Retinal pigment epithelial cell (primary cell): ENCODE results near the gene SLC9A4.

Source experiments
- DNase-seq: peaks from one replicate; pipeline ENCODE4 v3.0.0-alpha.2; 2010; ENCODE audit warnings: low read depth
- H3K4me3 ChIP-seq: 2 replicates; pipeline ENCODE4 v1.5.1; 2011; ENCODE audit warnings: mild to moderate bottlenecking, low read length, control low read depth, moderate library complexity
- TF ChIP-seq, protein P1 (sequence below): conservative IDR thresholded peaks from 2 replicates; pipeline ENCODE4 v1.5.1; 2011; ENCODE audit warnings: low read depth, low read length, control low read depth, inconsistent platforms

SLC9A4 gene

DNA sequence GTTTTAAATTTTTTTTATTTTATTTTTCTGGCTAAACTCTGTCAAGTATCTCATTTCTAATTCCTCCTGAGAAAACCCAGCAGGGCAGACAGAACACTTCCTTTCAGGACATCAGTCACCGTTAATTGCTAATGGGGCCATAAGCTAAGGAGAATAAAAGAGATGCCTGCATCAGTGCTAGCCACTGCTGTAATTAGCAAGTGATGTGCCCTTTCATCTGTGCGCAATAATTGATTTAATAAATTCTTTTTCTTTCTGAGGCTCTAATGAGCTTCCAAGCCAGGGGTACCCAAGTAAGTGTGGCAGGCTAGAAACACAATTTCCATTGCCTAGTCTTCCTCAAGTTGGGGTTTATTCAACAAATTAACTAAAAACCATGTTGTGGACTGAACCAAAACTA lies 65.5 kb downstream of the SLC9A4 start:
- H3K4me3 ChIP-seq: no peak overlapping the region
- TF ChIP-seq, protein P1, sequence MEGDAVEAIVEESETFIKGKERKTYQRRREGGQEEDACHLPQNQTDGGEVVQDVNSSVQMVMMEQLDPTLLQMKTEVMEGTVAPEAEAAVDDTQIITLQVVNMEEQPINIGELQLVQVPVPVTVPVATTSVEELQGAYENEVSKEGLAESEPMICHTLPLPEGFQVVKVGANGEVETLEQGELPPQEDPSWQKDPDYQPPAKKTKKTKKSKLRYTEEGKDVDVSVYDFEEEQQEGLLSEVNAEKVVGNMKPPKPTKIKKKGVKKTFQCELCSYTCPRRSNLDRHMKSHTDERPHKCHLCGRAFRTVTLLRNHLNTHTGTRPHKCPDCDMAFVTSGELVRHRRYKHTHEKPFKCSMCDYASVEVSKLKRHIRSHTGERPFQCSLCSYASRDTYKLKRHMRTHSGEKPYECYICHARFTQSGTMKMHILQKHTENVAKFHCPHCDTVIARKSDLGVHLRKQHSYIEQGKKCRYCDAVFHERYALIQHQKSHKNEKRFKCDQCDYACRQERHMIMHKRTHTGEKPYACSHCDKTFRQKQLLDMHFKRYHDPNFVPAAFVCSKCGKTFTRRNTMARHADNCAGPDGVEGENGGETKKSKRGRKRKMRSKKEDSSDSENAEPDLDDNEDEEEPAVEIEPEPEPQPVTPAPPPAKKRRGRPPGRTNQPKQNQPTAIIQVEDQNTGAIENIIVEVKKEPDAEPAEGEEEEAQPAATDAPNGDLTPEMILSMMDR: no peak
- no peak for DNase-seq

DNA sequence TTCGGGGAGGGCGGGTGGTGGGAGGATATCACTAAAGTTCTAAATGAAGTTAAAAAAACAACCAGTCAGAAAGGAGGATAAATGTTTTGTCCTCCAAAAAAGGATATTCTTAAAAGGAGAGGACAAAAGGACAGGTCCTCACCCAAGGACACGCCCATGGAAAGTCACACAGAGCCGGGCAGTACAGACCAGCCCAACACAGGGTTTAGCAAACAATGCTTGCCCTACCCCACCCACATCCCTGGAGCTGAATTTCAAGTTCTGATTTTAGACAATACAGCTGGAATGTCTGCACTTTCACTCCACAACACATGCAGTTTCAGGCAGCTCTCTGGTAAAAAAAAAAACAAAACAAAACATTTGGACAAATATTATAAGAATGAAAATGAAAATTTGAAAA lies 67.9 kb downstream of the SLC9A4 start:
- H3K4me3 ChIP-seq: no peak overlapping the region
- DNase-seq: no peak
- TF ChIP-seq, protein P1: no peak

- DNase-seq: no peak
- TF ChIP-seq, protein P1: no peak
- no peak overlapping the region for H3K4me3 ChIP-seq
Measured at GRCh38 chr2:102544182-102544581, 71.2 kb downstream of the SLC9A4 start.

DNA sequence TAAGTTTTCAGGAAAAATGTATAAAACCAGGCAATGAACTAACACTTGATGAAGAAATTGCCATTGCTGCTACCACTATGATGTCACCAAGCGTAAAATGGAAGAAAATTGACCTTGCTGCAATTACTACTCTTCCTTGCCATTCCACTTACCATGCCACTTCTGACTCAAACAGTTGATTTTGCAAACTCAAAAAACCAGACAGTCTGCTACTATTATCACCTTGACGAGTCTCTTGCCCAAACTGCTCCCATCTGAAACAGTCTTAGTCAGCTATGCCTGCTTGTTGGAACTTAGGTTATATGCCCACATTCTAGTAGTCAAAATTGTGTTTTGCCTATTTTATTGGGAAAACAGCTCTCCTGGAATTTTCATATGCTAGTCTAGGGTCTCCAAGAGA lies 74.4 kb downstream of the SLC9A4 start:
- TF ChIP-seq, protein P1: no peak
- H3K4me3 ChIP-seq: no peak overlapping the region
- no peak for DNase-seq

DNA sequence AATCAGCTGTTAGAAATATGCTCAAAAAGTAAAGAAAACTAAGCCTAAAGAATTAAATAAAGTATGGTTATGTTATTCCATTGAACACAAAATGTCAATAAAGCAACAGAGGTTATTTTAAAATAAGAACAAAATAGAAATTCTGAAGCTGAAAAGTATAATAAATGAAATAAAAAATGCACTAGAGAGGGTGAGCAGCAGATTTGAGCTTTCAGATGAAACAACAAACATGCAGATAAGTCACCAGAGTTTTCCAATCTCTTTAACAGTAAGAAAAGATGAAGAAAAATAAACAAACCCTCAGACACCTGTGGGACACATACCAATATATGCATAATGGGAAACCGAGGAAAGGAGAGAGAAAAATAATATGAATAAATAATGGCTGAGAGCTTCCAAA lies 76.0 kb downstream of the SLC9A4 start:
- no peak overlapping the region for H3K4me3 ChIP-seq
- no peak for DNase-seq
- TF ChIP-seq, protein P1: no peak

DNA sequence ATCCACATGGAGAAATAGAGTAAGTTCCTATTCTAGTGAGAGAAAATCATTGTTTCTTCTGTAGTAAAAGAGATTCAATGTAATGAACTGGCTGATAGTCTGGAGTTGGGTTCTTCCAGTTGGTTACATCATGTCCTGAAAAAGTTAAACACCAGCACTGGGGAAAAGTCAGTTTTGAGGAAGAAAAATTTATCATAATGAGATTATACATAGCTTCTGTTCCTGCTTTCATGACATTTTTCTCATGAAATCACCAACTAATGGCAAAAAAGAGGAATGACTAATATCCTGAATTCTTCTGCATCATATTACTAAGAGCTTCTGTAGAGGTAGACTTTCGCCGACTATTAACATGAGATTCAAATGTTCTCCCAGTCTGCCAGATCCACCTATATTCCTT lies 77.1 kb downstream of the SLC9A4 start:
- H3K4me3 ChIP-seq: no peak overlapping the region
- TF ChIP-seq, protein P1: no peak
- DNase-seq: no peak

DNA sequence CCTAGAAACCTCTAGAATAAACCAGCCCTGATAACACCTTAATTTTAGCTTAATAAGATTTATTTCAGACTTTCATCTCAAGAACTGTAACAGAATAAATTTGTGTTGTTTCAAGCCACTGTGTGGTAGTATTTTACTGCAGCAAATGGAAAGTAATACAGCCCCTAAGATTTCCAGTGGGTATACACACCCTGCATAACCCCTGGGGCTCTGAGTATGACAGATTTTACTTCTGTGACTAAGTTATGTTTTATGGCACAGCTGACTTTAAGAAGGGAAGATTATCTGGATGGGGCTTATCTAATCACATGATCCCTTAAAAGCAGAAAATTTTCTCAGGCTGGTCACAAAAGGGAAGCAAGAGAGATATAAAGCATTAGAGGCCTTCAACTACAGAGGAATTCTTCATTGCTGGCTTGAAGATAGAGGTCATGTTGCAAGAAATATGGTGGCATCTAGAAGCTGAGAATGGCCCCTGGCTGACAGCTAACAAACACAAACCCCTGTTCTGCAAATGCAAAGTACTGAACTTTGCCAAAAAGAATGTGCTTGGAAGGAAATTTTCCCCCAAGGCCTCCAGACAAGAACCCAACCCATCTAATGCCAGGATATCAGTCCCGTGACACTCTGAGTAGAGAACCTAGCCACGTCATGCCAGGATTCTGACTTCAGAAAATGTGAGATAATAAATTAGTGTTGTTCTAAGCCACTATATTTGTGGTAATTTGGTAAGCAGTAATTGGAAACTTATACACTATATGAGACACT lies 78.5 kb downstream of the SLC9A4 start:
- no peak overlapping the region for H3K4me3 ChIP-seq
- TF ChIP-seq, protein P1: no peak
- no peak for DNase-seq
